ENCODE measurements around the gene RASA3. TPM values are rescaled to one million over a fixed set of nuclear protein-coding genes. Genes with fewer than 3 reads are reported as not detected.

RASA3 gene
- total RNA-seq, 3 donors from 2014 or later (not counting 1 experiment from before 2014, with no cell fraction given) = 252 to 277 (median 274) TPM

GRCh38 chr13:114164053-114164452 is 31.6 kb upstream of the RASA3 start:
- Histone ChIP-seq H3K4me3 (ENCODE audit: low read length) (no peak overlapping the region), H3K4me1 (ENCODE audit: control insufficient read depth, insufficient read depth, low read length) (peaks cover 36% of the 10 kb centered on the region), H3K27me3 (ENCODE audit: control insufficient read depth, insufficient read depth, low read length) (no peaks in the 10 kb centered on the region), H3K9me3 (ENCODE audit: control insufficient read depth, insufficient read depth, low read length) (no peaks in the 10 kb centered on the region), H3K27ac (ENCODE audit: low read length) (no peak overlapping the region), H3K36me3 (ENCODE audit: control insufficient read depth, insufficient read depth, low read length) (no peaks in the 10 kb centered on the region)
- no peaks in the 10 kb centered on the region for H3K36me3 Mint-ChIP-seq
- no peaks in the 10 kb centered on the region for H3K27me3 Mint-ChIP-seq (ENCODE audit: low read depth in 2 of 2)
- H3K27ac Mint-ChIP-seq = no peak overlapping the region
- peaks cover 47 to 60% of the 10 kb centered on the region in 2 donors for H3K4me1 Mint-ChIP-seq
- no peak for TF ChIP-seq CTCF (IDR thresholded peaks at IDR 0.05)
- no peaks in the 10 kb centered on the region for H3K9me3 Mint-ChIP-seq
- ATAC-seq (no peak), DNase-seq (no peak)
- no peak overlapping the region for H3K4me3 Mint-ChIP-seq
- intact Hi-C loops (cut with micrococcal nuclease) = no loop called here
- 95% methylated on average over 12 of the region's 14 CpGs for WGBS (ENCODE audit: insufficient coverage)

- 96% methylated on average over 16 of the region's 16 CpGs for WGBS (ENCODE audit: insufficient coverage)
- no peak overlapping the region for H3K4me3 ChIP-seq (ENCODE audit: low read length)
- peak overlapping the region; percentile 76 for H3K4me3 Mint-ChIP-seq
- H3K27me3 ChIP-seq (ENCODE audit: control insufficient read depth, insufficient read depth, low read length) = no peaks in the 10 kb centered on the region
- intact Hi-C loops (cut with micrococcal nuclease) = no loop called here
- H3K27ac Mint-ChIP-seq = peak overlapping the region; percentile 63 to 94
- DNase-seq (no peak), ATAC-seq (no peak)
- H3K4me1 Mint-ChIP-seq = peaks cover 52 to 75% of the 10 kb centered on the region in 2 donors
- H3K9me3 ChIP-seq (ENCODE audit: control insufficient read depth, insufficient read depth, low read length) = no peaks in the 10 kb centered on the region
- TF ChIP-seq CTCF (IDR thresholded peaks at IDR 0.05) = no peak
- H3K27me3 Mint-ChIP-seq (ENCODE audit: low read depth in 2 of 2) = no peaks in the 10 kb centered on the region
- H3K36me3 ChIP-seq (ENCODE audit: control insufficient read depth, insufficient read depth, low read length) = no peaks in the 10 kb centered on the region
- H3K27ac ChIP-seq (ENCODE audit: low read length) = no peak overlapping the region
- peaks cover 44% of the 10 kb centered on the region for H3K4me1 ChIP-seq (ENCODE audit: control insufficient read depth, insufficient read depth, low read length)
- H3K9me3 Mint-ChIP-seq = no peaks in the 10 kb centered on the region
- H3K36me3 Mint-ChIP-seq = no peaks in the 10 kb centered on the region
Observed at GRCh38 chr13:114162533-114162922, 30.1 kb upstream of the RASA3 start.

GRCh38 chr13:114161644-114162532 is 29.5 kb upstream of the RASA3 start:
- H3K4me1 ChIP-seq (ENCODE audit: control insufficient read depth, insufficient read depth, low read length) = peaks cover 51% of the 10 kb centered on the region
- peak in 1 of 2 donors; percentile 71 for DNase-seq
- 18% methylated on average over 32 of the region's 32 CpGs for WGBS (ENCODE audit: insufficient coverage)
- ATAC-seq = peak; percentile 56 to 72 (median 58)
- H3K27ac ChIP-seq (ENCODE audit: low read length) = no peak overlapping the region
- H3K36me3 Mint-ChIP-seq = no peaks in the 10 kb centered on the region
- H3K4me1 Mint-ChIP-seq = peaks cover 59 to 75% of the 10 kb centered on the region in 2 donors
- H3K4me3 ChIP-seq (ENCODE audit: low read length) = peak overlapping the region; percentile 3
- no peaks in the 10 kb centered on the region for H3K27me3 Mint-ChIP-seq (ENCODE audit: low read depth in 2 of 2)
- H3K36me3 ChIP-seq (ENCODE audit: control insufficient read depth, insufficient read depth, low read length) = no peaks in the 10 kb centered on the region
- peak overlapping the region; percentile 76 for H3K4me3 Mint-ChIP-seq
- no peak for TF ChIP-seq CTCF (IDR thresholded peaks at IDR 0.05)
- no peaks in the 10 kb centered on the region for H3K9me3 ChIP-seq (ENCODE audit: control insufficient read depth, insufficient read depth, low read length)
- intact Hi-C loops (cut with micrococcal nuclease) = no loop called here
- peak overlapping the region; percentile 63 to 94 for H3K27ac Mint-ChIP-seq
- no peaks in the 10 kb centered on the region for H3K9me3 Mint-ChIP-seq
- no peaks in the 10 kb centered on the region for H3K27me3 ChIP-seq (ENCODE audit: control insufficient read depth, insufficient read depth, low read length)

Data from natural killer cell (primary cell).